ENCODE data around the gene F12.

The F12 gene

DNA sequence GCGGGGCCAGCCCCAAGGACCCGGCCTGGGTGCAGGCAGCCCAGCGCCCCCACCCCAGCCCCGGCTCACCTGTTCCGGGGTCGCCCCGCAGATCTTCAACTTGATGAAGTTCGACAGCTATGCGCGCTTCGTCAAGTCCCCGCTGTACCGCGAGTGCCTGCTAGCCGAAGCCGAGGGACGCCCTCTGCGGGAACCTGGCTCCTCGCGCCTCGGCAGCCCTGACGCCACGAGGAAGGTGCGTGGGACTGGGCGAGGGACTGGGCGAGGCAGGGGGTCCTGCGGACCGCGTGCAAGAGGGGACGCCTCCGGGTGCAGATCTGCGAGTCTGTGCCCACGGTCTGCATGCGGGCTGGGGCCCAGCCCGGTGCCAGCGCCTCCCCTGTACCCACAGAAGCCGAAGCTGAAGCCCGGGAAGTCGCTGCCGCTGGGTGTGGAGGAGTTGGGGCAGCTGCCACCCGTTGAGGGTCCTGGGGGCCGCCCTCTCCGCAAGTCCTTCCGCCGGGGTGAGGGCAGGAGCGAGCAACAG is 42.0 kb downstream of the F12 start:
- Histone ChIP-seq H3K4me3 (ENCODE audit: insufficient read depth in 1 of 2, low read depth in 1 of 2, low read length in 2 of 2) (peak overlapping the region; percentile 49 to 73), H2BK5ac (ENCODE audit: low read depth, low read length, poor library complexity, severe bottlenecking) (no peak overlapping the region), H3K4me2 (ENCODE audit: low read length, poor library complexity, severe bottlenecking) (peak overlapping the region; percentile 92), H3K23ac (ENCODE audit: low read length in 2 of 2) (peak overlapping the region in 1 of 2 experiments; percentile 78), H3K14ac (ENCODE audit: low read length in 2 of 2) (no peak overlapping the region), H3K4ac (ENCODE audit: low read depth in 1 of 2, low read length in 2 of 2) (peak overlapping the region; percentile 9 to 15), H2BK12ac (ENCODE audit: low read length in 2 of 2) (peak overlapping the region; percentile 4 to 83), H2AK5ac (ENCODE audit: low read length, severe bottlenecking) (no peak overlapping the region), H3K27ac (ENCODE audit: low read length, poor library complexity, severe bottlenecking) (no peak overlapping the region), H4K91ac (ENCODE audit: low read length) (peak overlapping the region; percentile 55), H2BK120ac (ENCODE audit: low read depth, low read length) (no peak overlapping the region), H3K9me3 (ENCODE audit: control insufficient read depth, low read length) (no peaks in the 10 kb centered on the region), H3K9ac (ENCODE audit: low read length) (no peak overlapping the region), H3K4me1 (ENCODE audit: control insufficient read depth, insufficient read depth, low read depth, low read length) (peaks cover 45% of the 10 kb centered on the region), H3K18ac (ENCODE audit: low read depth in 1 of 2, low read length in 2 of 2) (peak overlapping the region; percentile 10 to 97), H3K27me3 (ENCODE audit: control insufficient read depth in 1 of 2, insufficient read depth in 1 of 2, low read length in 2 of 2) (peaks cover 0 to 36% of the 10 kb centered on the region in 2 experiments), H2BK15ac (ENCODE audit: low read depth, poor library complexity, severe bottlenecking) (peak overlapping the region; percentile 86), H3K79me1 (replicated peaks; ENCODE audit: low read length, poor library complexity, severe bottlenecking) (peaks cover 10% of the 10 kb centered on the region), H4K8ac (ENCODE audit: low read length) (peak overlapping the region; percentile 41), H3K36me3 (ENCODE audit: control insufficient read depth in 1 of 2, insufficient read depth in 2 of 2, low read depth in 1 of 2, low read length in 2 of 2) (peaks cover 0 to 6% of the 10 kb centered on the region in 2 experiments), H2AFZ (ENCODE audit: low read depth, low read length) (peak overlapping the region; percentile 83)
- DNase-seq: no peak
- WGBS: 27% methylated on average over 41 of the region's 46 CpGs

DNA sequence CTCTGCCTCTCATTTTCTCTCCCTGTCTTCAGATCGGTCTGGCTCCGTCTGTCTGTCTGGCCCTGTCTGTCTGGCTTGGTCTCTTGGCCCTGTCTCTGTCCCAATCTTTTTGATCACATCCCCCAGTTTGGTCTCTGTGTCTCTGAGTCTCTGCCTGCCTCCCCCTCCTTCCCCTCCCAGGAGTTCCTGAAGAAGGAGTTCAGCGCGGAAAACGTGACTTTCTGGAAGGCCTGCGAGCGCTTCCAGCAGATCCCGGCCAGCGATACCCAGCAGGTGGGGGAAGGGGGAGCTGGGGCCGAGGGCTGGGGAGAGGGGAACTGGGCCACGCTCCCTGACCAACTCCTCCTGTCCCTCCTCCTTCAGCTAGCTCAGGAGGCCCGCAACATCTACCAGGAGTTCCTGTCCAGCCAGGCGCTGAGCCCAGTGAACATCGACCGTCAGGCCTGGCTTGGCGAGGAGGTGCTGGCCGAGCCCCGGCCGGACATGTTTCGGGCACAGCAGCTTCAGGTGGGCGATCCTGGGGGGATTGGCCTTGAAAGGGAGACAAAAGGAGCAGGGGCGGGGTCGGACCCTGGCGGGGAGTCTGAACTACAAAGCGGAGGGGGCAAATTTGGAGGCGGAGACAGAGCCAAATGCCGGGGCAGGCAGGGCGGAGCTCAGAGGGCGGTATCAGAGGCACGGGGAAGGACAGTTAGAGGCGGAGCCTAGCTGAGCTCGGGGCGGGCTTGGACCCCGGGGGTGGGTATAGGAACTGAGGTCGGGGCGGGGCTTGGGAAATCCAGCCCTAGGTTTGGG is 42.6 kb downstream of the F12 start:
- peak overlapping the region; percentile 99 for H2BK120ac ChIP-seq (ENCODE audit: low read depth, low read length)
- peak overlapping the region; percentile 27 to 84 for H3K23ac ChIP-seq (ENCODE audit: low read length in 2 of 2)
- H3K14ac ChIP-seq (ENCODE audit: low read length in 2 of 2): peak overlapping the region in 1 of 2 experiments; percentile 94
- H3K27me3 ChIP-seq (ENCODE audit: control insufficient read depth in 1 of 2, insufficient read depth in 1 of 2, low read length in 2 of 2): peaks cover 0 to 41% of the 10 kb centered on the region in 2 experiments
- peak overlapping the region; percentile 98 for H4K91ac ChIP-seq (ENCODE audit: low read length)
- H3K9me3 ChIP-seq (ENCODE audit: control insufficient read depth, low read length): no peaks in the 10 kb centered on the region
- H3K18ac ChIP-seq (ENCODE audit: low read depth in 1 of 2, low read length in 2 of 2): peak overlapping the region; percentile 94 to 99
- H3K4me1 ChIP-seq (ENCODE audit: control insufficient read depth, insufficient read depth, low read depth, low read length): peaks cover 40% of the 10 kb centered on the region
- H2BK15ac ChIP-seq (ENCODE audit: low read depth, poor library complexity, severe bottlenecking): peak overlapping the region; percentile 78
- H2BK12ac ChIP-seq (ENCODE audit: low read length in 2 of 2): peak overlapping the region; percentile 29 to 92
- H4K8ac ChIP-seq (ENCODE audit: low read length): peak overlapping the region; percentile 100
- H2AFZ ChIP-seq (ENCODE audit: low read depth, low read length): peak overlapping the region; percentile 72
- peak overlapping the region; percentile 58 for H2BK5ac ChIP-seq (ENCODE audit: low read depth, low read length, poor library complexity, severe bottlenecking)
- peaks cover 5% of the 10 kb centered on the region for H3K79me1 ChIP-seq (replicated peaks; ENCODE audit: low read length, poor library complexity, severe bottlenecking)
- no peaks in the 10 kb centered on the region for H3K36me3 ChIP-seq (ENCODE audit: control insufficient read depth in 1 of 2, insufficient read depth in 2 of 2, low read depth in 1 of 2, low read length in 2 of 2)
- peak overlapping the region; percentile 96 for H3K27ac ChIP-seq (ENCODE audit: low read length, poor library complexity, severe bottlenecking)
- DNase-seq: peak; percentile 86
- peak overlapping the region; percentile 92 for H3K4me2 ChIP-seq (ENCODE audit: low read length, poor library complexity, severe bottlenecking)
- peak overlapping the region; percentile 70 for H2AK5ac ChIP-seq (ENCODE audit: low read length, severe bottlenecking)
- H3K9ac ChIP-seq (ENCODE audit: low read length): peak overlapping the region; percentile 80
- 3% methylated on average over 21 of the region's 36 CpGs for WGBS
- H3K4me3 ChIP-seq (ENCODE audit: insufficient read depth in 1 of 2, low read depth in 1 of 2, low read length in 2 of 2): peak overlapping the region; percentile 54 to 73
- H3K4ac ChIP-seq (ENCODE audit: low read depth in 1 of 2, low read length in 2 of 2): peak overlapping the region; percentile 82 to 92

DNA sequence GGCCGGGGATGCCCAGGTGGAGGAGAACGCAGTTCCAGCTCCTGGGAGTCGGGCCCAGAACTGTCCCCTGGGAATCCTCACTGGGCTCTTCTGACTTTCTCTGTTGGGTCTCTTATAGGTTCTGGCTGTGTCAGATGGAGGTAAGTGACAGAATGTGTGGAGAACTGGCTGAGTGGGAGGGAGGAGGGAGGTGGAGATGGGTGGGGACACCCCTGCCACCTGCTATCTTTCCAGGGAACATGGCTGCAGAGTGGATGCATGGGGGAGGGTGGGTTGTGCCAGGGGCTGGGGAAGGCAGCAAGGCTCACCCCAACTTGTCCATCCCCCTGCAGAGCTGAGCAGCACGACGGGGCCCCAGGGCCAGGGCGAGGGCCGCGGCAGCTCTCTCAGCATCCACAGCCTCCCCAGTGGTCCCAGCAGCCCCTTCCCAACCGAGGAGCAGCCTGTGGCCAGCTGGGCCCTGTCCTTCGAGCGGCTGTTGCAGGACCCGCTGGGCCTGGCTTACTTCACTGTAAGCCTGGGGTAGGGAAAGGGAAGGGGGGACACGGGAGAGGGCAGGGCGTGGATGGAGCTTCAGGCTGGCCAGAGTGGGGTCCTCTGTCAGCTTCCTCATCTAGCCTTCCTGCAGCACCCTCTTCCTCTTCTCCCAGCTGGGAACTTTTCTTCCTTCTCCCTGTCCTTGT is 43.4 kb downstream of the F12 start:
- Histone ChIP-seq H2BK5ac (ENCODE audit: low read depth, low read length, poor library complexity, severe bottlenecking) (no peak overlapping the region), H3K18ac (ENCODE audit: low read depth in 1 of 2, low read length in 2 of 2) (peak overlapping the region; percentile 70 to 95), H3K4me2 (ENCODE audit: low read length, poor library complexity, severe bottlenecking) (peak overlapping the region; percentile 92), H3K23ac (ENCODE audit: low read length in 2 of 2) (peak overlapping the region in 1 of 2 experiments; percentile 35), H3K14ac (ENCODE audit: low read length in 2 of 2) (peak overlapping the region in 1 of 2 experiments; percentile 80), H3K4ac (ENCODE audit: low read depth in 1 of 2, low read length in 2 of 2) (peak overlapping the region; percentile 11 to 92), H3K4me1 (ENCODE audit: control insufficient read depth, insufficient read depth, low read depth, low read length) (peaks cover 32% of the 10 kb centered on the region), H3K27me3 (ENCODE audit: control insufficient read depth in 1 of 2, insufficient read depth in 1 of 2, low read length in 2 of 2) (peaks cover 0 to 47% of the 10 kb centered on the region in 2 experiments), H3K36me3 (ENCODE audit: control insufficient read depth in 1 of 2, insufficient read depth in 2 of 2, low read depth in 1 of 2, low read length in 2 of 2) (no peaks in the 10 kb centered on the region), H3K79me1 (replicated peaks; ENCODE audit: low read length, poor library complexity, severe bottlenecking) (no peaks in the 10 kb centered on the region), H2AK5ac (ENCODE audit: low read length, severe bottlenecking) (peak overlapping the region; percentile 55), H3K4me3 (ENCODE audit: insufficient read depth in 1 of 2, low read depth in 1 of 2, low read length in 2 of 2) (peak overlapping the region in 1 of 2 experiments; percentile 73), H3K9ac (ENCODE audit: low read length) (peak overlapping the region; percentile 80), H4K91ac (ENCODE audit: low read length) (peak overlapping the region; percentile 91), H2AFZ (ENCODE audit: low read depth, low read length) (peak overlapping the region; percentile 8), H2BK120ac (ENCODE audit: low read depth, low read length) (peak overlapping the region; percentile 54), H3K9me3 (ENCODE audit: control insufficient read depth, low read length) (no peaks in the 10 kb centered on the region), H4K8ac (ENCODE audit: low read length) (peak overlapping the region; percentile 100), H2BK12ac (ENCODE audit: low read length in 2 of 2) (peak overlapping the region; percentile 29 to 92), H2BK15ac (ENCODE audit: low read depth, poor library complexity, severe bottlenecking) (peak overlapping the region; percentile 15), H3K27ac (ENCODE audit: low read length, poor library complexity, severe bottlenecking) (peak overlapping the region; percentile 96)
- 85% methylated on average over 11 of the region's 14 CpGs for WGBS
- DNase-seq: no peak
